ENCODE results near the gene PSMC3IP.

PSMC3IP gene

DNA sequence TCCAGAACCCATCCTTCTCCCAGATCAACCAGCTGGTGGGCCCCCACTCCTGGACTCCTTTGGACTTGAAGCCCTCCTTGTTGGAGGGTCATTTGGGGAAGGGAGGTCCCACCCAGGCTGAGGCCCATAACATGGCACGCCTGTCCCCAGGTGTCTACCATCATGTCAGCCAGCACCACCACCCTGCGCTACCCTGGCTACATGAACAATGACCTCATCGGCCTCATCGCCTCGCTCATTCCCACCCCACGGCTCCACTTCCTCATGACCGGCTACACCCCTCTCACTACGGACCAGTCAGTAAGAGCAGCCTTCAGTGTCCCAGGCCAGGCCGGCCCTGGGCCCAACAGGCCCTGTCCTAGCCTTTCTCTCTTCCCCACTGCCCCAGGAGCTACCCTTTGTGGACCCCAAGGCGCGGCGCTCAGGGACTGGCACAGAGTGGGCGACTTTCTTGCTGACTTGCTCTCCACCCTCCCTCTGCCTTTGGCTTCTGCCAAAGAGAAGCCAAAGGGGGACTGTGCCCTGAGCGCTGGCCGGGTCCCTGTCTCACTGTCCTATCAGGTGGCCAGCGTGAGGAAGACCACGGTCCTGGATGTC lies 36.3 kb upstream of the PSMC3IP start:
- TF ChIP-seq, protein P1, sequence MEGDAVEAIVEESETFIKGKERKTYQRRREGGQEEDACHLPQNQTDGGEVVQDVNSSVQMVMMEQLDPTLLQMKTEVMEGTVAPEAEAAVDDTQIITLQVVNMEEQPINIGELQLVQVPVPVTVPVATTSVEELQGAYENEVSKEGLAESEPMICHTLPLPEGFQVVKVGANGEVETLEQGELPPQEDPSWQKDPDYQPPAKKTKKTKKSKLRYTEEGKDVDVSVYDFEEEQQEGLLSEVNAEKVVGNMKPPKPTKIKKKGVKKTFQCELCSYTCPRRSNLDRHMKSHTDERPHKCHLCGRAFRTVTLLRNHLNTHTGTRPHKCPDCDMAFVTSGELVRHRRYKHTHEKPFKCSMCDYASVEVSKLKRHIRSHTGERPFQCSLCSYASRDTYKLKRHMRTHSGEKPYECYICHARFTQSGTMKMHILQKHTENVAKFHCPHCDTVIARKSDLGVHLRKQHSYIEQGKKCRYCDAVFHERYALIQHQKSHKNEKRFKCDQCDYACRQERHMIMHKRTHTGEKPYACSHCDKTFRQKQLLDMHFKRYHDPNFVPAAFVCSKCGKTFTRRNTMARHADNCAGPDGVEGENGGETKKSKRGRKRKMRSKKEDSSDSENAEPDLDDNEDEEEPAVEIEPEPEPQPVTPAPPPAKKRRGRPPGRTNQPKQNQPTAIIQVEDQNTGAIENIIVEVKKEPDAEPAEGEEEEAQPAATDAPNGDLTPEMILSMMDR (IDR thresholded peaks at IDR 0.05; ENCODE audit: borderline replicate concordance, insufficient read depth, low read depth, low read length) = no peak
- no peak overlapping the region for H3K4me3 ChIP-seq (ENCODE audit: low read depth, low read length)

DNA sequence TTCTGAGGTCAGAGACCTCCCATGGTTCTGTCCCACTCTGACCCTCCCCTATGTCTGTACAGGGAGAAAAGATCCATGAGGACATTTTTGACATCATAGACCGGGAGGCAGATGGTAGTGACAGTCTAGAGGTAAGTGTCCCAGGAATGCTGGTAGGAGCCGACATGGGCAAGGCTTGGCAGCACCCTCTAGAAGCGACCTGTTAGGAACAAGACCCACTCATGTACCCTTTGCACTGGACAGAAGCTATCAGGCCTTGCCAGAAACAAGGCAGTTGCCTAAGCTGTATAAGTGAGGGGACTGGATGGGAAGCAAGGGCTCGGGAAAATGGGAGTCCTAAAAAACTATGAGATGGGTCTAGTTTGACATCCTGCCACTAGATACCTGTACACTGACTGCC lies 34.5 kb upstream of the PSMC3IP start:
- TF ChIP-seq, protein P1 (IDR thresholded peaks at IDR 0.05; ENCODE audit: borderline replicate concordance, insufficient read depth, low read depth, low read length) = no peak
- H3K4me3 ChIP-seq (ENCODE audit: low read depth, low read length) = no peak overlapping the region

DNA sequence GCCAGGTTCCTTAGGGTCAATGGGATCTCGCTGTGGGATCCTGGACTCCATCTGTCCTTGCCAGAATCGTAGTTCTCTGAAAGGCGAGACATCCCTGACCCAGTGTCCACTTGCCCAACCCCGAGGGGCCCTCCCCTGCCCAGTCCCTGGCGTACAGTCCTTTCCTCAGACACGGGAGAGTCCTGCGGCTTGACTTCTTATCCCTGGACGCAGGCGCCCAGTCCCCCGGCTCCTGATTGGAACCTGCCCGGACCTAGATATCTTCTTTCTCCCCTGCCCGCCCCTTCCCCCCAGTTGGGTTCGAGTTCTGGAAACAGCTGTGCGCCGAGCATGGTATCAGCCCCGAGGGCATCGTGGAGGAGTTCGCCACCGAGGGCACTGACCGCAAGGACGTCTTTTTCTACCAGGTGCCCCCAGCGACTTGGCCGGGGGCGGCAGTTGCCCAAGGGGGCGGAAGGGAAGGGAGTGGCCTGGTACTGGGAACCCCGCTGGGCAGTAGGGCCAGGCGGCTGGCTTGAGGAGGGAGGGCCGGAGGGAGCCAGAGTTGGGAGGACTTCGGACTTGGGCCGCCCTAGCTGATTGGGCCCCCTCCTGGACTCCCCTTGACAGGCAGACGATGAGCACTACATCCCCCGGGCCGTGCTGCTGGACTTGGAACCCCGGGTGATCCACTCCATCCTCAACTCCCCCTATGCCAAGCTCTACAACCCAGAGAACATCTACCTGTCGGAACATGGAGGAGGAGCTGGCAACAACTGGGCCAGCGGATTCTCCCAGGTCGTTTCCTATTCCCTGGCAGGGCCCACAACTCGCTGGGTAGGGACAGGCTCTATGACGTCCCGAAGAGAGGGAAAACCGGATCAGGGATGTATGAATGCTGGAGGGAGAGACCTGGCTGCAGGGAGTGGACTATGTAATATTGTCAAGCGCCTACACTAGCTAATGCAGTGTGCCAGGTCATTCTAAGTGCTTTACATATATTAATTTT lies 32.6 kb upstream of the PSMC3IP start:
- peak overlapping the region; percentile 90 for H3K4me3 ChIP-seq (ENCODE audit: low read depth, low read length)

DNA sequence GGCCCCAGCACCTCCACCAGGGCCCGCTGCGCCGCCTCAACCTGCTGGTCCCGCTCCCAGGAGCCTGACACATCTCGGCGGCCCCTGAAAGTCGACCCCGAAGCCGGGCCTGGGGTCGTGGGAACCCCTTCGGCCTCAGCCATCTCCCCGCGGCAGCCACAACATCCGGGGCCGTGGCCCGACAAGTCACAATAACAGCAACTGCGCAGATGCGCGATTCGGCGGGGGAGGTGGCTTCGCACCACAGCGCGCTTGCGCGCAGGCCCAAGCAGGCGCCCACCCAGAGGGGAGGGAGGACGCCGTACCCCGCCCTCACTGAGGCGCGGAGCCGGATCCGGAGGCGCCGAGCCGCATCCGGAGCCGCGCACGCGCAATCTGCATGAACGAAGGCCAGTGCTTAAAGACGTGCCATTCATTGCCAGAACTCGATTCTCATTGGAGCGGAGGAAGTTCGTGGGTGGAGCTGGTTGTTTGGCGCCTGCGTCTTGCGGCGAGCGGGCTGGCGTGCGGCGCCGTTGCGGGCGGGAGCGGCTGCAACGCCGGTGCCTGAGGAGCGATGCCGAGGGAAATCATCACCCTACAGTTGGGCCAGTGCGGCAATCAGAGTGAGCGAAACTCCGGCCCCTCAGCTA lies 31.8 kb upstream of the PSMC3IP start, which contains the start of the genes RETREG3 and TUBG1:
Gene RETREG3 (minus strand): TSS at position 193 of the 632 bp plus-strand sequence. CDS start 50 bp downstream, at position 143.
Gene TUBG1 (plus strand): TSS at position 502 of the 632 bp plus-strand sequence. CDS start 55 bp downstream, at position 557.
- H3K4me3 ChIP-seq (ENCODE audit: low read depth, low read length) = peak within 1 kb of the TSS; percentile 90
- TF ChIP-seq, protein P1 (IDR thresholded peaks at IDR 0.05; ENCODE audit: borderline replicate concordance, insufficient read depth, low read depth, low read length) = 0 out of 2 replicates have a peak, but pooled peaks have one; percentile 17

DNA sequence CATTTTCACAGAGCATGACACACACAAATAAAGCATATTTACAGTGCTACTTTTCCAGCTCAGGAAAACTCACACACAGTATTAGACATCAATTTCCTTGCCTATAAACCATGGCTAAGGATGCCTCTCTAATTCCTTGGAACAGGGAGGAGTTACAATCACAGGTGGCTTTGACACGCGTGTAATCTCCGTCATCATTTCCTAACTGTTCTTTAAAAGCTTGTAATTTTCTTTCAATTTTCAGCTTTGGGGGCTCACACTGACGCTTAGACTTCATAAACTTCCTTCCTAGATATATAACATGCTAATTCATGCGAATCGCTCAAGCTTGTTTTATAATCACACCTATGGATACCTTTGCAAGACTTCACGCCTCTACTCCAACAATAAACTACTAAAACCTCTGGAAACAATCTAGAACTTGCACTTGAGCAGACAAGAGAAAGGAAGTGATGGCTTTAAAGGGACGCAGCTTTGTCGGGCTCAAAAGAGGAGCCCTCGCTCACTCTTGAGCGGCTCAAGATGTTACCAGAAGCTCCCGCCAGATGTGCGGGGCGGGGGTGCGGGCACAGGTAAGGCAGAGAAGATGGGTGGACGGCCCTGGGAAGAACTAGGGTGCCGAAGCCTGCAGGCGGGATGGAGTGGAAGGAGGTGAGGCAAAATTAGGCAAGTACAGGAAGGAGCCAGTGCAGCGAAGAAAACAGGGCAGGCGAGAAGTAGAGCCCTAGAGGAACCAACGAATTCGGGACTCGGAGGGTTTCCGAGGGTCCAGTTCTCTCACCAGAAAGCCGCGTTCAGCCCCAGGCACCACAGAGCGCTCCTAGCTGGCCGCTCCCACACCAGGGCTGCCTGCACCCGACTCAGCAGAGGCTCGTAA lies 31.0 kb upstream of the PSMC3IP start:
- TF ChIP-seq, protein P1 (IDR thresholded peaks at IDR 0.05; ENCODE audit: borderline replicate concordance, insufficient read depth, low read depth, low read length) = no peak
- peak overlapping the region; percentile 75 for H3K4me3 ChIP-seq (ENCODE audit: low read depth, low read length)

DNA sequence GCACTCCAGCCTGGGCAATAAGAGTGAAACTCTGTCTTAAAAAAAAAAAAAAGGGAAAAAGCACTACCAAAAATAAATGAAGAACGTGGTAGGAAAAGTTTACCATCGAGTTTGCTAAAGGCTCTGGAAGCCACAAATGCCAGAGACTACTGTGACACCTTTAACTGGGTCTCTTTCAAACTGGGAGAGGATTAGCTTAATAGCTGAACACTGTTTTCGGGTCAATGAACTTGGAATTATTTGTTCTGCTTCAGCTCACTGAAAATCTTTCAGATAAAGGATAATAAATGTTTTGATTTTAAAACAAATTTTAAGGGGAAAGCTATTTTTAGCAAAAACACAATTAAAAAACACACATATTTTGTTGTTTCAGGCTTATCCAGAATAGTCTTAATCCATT lies 30.2 kb upstream of the PSMC3IP start:
- TF ChIP-seq, protein P1 (IDR thresholded peaks at IDR 0.05; ENCODE audit: borderline replicate concordance, insufficient read depth, low read depth, low read length) = no peak
- peak overlapping the region; percentile 75 for H3K4me3 ChIP-seq (ENCODE audit: low read depth, low read length)

Data from GM12875 (cell line).